Vagina (tissue), 2 donors: ENCODE results near the gene MRGPRE.

Experiments
- POLR2A ChIP-seq, 2 donors: fragments of 450-650 bp; IDR thresholded peaks; one replicate each; pipeline ENCODE4 v1.6.1; 2017; ENCODE audit warnings: antibody characterized with exemption in 2 of 2, mild to moderate bottlenecking in 2 of 2, moderate library complexity in 2 of 2
- POLR2AphosphoS5 ChIP-seq, 2 donors: sonication (generic); formaldehyde crosslinking; IDR thresholded peaks; one replicate each; pipeline ENCODE4 v1.9.0; 2017; ENCODE audit warnings: antibody characterized with exemption in 2 of 2, mild to moderate bottlenecking in 2 of 2, low read depth in 1 of 2; ENCODE audit not compliant: insufficient read depth in 1 of 2
- TF ChIP-seq, protein P1 (sequence below), 3 experiments: fragments of 450-650 bp in 2 of 3; fragments of 200-600 bp in 1 of 3; sonication (generic) in 1 of 3; IDR thresholded peaks; one replicate each; pipeline ENCODE4 v1.5.1; 2017 to 2019; ENCODE audit warnings: antibody characterized with exemption in 3 of 3, mild to moderate bottlenecking in 2 of 3, moderate library complexity in 2 of 3

DNA sequence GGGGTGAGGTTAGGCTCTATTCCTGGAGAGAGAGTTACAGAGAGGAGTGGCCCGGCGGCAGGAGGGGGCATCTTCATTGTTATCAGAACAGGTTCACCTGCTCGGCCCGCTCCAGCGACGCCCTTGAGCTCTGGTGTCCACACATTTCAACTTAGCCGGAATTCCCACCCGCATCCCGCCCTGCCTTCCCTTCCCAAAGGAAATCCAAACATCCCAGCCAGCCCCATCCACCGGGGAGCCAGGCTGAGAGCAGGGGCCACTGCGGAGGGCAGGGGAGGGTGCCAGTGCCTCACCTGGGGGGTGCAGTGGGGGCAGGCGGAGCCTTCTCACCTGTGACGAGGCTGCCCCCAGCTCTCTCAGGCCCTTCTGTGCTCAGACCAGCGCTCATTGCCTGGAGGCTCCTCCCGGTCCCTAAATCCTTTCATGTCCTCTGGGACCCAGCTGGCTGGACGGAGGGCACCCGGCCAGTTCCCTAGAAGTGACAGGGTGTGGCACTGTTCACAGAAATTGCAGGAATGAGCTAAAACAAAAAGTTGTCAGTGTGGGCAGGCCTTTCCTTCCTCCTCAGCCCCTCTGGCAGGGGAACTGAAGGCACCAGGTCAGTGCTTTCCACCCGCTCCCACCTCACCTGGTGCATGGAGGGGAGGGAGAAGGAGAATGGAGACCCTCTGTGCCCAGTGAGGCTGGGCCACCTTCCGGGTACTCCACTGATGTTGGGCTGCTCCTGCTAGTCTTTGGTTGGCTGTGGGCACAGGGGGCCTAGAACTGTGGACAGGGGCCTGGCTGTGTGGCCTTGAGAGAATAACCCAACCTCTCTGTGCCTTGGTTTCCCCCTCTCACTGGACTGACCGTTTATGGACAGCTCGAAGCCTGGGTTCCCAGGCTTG, 11.5 kb downstream of the MRGPRE start:
- TF ChIP-seq, protein P1, sequence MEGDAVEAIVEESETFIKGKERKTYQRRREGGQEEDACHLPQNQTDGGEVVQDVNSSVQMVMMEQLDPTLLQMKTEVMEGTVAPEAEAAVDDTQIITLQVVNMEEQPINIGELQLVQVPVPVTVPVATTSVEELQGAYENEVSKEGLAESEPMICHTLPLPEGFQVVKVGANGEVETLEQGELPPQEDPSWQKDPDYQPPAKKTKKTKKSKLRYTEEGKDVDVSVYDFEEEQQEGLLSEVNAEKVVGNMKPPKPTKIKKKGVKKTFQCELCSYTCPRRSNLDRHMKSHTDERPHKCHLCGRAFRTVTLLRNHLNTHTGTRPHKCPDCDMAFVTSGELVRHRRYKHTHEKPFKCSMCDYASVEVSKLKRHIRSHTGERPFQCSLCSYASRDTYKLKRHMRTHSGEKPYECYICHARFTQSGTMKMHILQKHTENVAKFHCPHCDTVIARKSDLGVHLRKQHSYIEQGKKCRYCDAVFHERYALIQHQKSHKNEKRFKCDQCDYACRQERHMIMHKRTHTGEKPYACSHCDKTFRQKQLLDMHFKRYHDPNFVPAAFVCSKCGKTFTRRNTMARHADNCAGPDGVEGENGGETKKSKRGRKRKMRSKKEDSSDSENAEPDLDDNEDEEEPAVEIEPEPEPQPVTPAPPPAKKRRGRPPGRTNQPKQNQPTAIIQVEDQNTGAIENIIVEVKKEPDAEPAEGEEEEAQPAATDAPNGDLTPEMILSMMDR (IDR thresholded peaks at IDR 0.05) = no peak
- TF ChIP-seq POLR2A (IDR thresholded peaks at IDR 0.05) = no peak
- TF ChIP-seq POLR2AphosphoS5 (IDR thresholded peaks at IDR 0.05; ENCODE audit: insufficient read depth in 1 of 2, low read depth in 1 of 2) = no peak
